Measurements from ENCODE around the gene RNF212.
A peak's percentile ranks its signal among the peaks of the same experiment; 100 is the strongest.
"Not testable (repeated sequence)": the region's sequence is repeated elsewhere in the genome, so short reads cannot be mapped to it uniquely, and the experiment has no call there.

RNF212 gene, protein sequence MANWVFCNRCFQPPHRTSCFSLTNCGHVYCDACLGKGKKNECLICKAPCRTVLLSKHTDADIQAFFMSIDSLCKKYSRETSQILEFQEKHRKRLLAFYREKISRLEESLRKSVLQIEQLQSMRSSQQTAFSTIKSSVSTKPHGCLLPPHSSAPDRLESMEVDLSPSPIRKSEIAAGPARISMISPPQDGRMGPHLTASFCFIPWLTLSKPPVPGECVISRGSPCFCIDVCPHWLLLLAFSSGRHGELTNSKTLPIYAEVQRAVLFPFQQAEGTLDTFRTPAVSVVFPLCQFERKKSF

DNA sequence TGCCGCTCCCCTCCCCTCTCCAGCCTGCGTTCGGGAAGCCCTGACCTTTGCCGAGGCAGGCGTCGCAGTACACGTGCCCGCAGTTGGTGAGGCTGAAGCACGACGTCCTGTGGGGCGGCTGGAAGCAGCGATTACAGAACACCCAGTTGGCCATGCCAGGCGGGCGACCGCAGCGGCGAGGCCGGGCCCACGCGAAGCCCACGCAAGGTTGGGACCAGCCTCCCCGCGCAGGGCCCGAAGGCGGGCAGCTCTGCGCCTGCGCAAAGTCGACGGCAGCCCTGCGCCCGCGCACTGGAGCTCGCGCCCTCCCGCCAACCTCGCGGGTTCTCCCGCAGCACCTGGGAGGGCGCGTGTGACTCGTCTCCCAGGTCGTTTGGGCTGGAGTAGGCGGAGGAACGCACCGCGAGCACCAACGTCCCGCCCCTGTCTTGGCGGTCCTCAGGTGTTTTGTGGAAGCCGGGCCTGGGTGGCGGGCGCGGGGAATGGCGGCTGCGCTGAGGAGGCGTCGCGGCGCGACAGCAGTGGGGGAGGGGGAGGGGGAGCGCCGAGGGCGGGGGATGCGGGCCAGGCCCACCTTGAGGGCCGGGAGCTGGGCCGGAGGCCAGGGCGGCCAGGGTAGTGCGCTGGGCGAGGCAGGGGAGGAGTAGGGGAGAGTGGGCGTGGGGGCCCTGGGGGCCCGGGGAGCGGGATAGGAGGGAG, at the start of gene RNF212:
Gene RNF212 (minus strand): TSS at position 254 of the 699 bp plus-strand sequence. CDS start 100 bp downstream, at position 154.
- no peak for DNase-seq (ENCODE audit: low spot score)

DNA sequence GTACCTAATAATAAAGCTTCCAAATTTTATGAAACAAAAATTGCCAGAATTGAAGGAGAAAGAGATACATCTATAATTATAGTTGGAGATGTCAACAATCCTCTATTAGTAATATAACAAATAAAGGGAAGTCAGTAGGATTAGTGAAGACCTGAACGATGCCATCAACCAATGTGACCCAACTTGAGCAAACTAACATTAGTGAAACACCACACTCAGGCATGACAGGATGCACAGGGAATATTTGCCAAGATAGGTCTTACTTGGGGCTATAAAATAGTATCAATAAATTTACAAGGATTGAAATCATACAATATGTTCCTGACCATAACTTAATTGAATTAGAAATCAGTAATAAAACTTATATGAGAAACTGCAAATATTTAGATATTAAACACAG, 47.0 kb upstream of the RNF212 start:
- DNase-seq (ENCODE audit: low spot score) = no peak

DNA sequence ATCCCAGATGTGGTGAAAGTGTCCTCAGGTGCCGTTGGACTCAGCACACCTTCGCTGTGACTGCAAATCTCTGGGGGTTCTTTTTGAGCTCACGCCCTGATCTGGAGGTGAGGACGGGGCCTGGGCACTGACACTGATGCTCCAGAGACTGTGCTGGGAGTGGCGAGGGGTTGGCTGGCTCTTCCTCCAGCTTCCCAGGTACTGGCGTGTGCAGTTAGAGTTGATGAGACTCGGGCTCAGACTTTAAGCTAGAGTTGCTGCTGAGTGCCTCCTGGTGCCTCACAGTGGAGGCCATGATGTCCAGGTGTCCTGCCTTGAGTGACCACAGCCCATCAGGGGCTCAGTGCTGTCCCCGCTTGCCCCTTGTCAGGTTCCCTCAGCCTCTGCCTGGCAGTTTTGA, 42.7 kb upstream of the RNF212 start:
- no peak for DNase-seq (ENCODE audit: low spot score)

DNA sequence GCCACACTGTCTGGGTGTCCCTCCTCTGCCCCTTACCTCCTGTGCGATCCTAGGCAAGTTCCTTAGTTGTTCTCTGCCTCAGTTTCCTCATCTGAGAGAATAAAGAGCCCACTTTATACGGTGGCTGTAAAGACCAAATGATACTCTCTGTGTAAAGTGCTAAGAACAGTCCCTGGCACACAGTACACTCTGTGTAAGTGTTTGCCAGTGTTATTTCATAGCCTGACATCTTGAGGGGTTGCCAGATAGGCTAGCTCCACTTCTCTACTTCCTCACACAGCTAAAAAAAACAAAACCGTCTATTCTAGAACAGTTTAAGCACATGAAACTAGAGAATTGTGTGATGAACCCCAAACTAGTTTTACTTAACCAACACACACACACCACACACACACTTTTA, 42.0 kb upstream of the RNF212 start:
- no peak for DNase-seq (ENCODE audit: low spot score)

DNA sequence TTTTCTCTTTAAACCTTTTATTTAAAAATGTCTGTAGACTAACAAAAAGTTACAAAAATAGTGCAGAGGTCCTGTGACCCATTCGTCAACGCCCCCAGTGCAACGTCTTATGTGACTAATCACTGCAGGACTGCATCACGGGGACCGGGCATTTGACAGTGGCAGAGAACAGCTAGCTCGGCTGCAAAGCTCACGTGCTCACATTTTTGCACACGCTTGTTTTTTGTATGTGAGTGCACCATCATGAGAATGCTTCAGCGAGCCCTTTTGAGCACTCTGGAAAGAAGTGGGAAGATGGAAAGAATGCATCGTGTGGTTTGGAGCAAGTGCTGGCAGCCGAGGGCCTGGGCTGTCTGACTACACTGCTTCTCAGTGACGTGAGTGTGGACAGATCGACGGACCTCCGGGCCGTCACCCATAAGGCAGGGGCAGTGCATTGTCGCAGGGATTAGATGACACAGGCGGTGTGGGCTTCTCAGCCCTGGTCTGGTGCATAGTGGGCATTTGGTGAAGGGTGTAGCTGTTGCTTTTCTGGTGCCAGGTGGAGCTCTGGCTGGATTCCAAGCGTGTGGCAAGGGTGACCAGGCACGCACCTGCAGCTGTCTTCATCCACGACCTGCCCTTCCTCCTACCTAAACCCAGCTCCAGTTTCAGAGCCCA, 41.3 kb upstream of the RNF212 start:
- DNase-seq (ENCODE audit: low spot score) = no peak

DNA sequence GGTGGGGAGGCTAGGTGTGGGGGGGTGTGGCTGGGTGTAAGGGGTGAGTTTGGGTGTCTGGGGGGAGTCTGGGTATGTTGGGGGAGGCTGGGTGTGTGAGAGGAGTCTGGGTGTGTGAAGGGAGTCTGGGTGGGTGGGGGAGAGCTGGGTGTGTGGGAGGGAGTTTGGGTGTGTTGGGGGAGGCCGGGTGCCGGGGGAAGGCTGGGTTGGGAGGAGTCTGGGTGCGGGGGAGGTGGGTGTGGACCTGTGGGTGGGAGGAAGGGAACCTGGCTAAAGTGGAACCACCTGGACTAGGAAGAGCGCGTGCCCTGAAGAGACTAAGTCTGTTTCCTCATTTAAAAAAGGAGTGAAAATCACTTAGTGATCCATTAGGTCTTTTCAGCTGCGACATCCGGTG, 40.8 kb upstream of the RNF212 start:
- DNase-seq (ENCODE audit: low spot score) = no peak

DNA sequence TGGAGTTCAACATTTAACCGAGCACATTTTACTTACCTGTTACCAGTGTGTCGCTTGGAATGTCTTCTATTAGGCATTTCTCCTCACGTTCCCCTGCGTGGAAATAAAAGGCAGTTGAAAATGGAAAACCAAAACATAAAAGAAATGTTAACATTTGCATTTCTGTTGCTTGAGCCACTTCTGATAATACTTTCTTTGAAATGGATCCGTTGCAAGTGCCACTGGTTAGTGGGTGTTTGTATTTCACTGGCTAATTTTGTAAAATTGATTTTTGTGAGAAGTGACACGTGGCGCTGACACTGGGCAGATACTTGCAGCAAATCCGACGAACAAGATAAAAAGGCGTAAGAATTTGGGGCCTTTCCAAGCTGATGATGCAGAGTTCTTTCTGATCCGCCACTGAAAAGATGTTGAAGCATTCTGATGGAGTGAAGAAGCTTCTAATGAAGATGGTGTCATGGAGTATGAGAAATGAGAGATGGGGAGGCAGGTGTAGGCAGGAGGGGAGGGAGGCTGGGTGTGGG, 40.3 kb upstream of the RNF212 start:
- no peak for DNase-seq (ENCODE audit: low spot score)

DNA sequence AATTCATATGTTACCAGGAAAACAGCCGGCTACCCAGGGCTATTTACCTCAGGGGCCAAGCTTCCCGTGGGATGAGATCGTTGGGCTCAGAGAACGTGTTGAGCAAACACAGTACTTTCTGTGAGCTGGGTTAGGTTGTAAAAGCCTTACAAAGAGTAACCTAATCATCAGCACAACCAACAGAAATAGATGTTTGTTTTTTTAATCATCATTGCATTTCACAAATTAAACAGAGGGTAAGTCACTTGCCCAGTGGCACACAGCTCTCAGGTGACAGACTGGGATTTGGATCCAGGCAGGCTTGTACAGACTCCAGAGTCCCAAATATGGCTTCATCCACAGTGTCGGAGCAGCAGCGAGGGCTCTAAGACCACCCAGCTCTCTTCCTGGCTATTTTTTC, 38.9 kb upstream of the RNF212 start:
- DNase-seq (ENCODE audit: low spot score) = no peak

DNA sequence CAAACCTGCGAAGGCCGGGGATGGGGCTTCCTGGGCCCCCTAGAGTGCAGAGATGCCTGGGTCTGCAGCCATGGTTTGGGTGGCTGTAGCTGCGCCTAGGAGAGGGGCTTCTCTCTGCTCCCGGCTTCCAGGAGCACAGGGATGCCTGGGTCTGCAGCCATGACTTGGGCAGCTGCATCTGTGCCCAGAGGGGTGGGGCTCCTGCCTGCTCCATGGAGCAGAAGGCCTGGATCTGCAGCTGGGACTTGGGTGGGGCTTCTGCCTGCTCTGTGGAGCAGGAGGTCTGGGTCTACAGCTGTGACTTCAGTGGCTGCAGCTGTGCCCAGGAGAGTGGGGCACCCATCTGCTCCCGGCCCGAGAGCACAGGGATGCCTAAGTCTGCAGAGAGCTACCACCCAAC, 38.2 kb upstream of the RNF212 start:
- no peak for DNase-seq (ENCODE audit: low spot score)

DNA sequence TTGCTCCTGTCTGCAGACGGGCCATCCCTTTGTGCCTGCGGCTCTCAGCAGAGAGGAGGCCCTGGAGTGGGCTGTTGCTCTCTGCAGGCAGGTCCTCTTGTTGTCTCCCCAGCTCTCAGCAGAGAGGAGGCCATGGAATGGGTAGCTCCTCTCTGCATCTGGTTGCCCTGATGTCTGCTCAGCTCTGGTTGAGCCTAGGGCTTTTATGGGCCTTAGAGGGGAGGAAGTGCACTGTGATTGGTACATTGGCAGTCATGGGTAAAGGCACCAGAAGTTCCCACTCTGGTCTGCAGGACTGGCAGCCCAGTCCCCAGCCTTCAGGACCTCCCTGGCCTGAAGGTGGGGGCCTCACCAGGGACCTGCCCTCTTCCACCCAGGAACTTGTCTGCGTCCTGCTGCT, 37.5 kb upstream of the RNF212 start:
- no peak for DNase-seq (ENCODE audit: low spot score)

DNA sequence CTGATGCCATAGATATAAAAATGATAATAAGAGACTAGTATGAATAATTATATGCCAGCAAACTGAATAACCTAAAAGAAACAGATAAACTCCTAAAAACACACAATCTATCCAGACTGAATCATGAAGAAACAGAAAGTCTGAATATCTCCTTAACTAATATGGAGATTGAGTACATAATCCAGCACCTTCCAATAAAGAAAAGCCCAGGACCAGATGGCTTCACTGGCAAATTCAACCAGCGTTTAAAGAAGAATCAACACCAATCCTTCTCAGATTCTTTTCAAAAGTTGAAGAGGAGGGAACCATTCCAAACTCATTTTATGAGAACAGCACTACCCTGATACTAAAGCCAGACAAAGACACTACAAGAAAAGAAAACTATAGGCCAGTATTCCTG, 26.5 kb upstream of the RNF212 start:
- no peak for DNase-seq (ENCODE audit: low spot score)

DNA sequence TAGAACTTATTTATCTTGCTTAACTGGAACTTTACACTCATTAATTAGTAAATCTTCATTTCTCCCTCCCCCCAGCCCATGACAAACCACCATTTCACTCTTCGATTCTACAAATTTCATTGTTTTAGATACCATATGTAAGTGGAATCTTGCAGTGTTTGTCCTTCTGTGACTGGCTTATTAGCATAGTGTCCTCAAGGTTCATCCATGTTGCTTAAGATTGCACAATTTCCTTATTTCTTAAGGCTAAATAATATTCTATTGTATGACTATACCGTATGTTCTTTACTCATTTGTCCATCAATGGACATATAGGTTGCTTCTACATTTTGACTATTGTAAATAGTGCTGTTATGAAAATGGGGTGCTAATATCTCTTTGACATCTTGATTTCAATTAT, 24.5 kb upstream of the RNF212 start:
- no peak for DNase-seq (ENCODE audit: low spot score)

DNA sequence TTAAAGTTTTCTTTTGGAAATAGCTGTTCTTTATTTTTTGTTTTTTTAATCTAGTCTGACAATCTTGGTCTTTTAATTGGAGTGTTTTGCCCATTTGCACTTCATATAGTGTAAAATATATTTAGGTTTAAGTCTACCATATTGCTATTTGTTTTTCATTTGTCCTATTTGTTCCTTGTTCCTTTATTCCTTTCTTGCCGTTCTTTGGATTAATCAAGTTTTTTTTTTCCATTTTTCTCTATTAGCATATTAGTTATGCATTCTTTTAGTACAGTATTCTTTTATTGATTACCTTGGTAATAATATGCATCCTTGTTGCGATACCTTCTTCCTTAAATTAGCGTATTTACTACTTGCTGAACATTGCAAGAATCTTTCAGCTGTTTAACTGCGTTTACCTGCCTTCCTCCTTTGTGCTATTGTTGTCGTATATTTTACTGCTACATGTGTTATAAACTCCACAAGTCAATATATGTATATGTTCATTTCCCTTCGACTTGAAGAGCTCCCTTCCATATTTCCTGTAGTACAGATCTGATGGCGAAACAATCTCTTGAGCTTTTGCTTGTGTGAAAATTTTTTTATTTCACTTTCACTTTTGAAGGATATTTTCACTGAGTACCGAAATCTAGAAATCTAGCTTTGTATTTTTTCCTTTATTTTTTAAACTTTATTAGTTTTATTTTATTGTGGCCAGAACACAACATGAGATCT, 23.9 kb upstream of the RNF212 start:
- DNase-seq (ENCODE audit: low spot score) = no peak

DNA sequence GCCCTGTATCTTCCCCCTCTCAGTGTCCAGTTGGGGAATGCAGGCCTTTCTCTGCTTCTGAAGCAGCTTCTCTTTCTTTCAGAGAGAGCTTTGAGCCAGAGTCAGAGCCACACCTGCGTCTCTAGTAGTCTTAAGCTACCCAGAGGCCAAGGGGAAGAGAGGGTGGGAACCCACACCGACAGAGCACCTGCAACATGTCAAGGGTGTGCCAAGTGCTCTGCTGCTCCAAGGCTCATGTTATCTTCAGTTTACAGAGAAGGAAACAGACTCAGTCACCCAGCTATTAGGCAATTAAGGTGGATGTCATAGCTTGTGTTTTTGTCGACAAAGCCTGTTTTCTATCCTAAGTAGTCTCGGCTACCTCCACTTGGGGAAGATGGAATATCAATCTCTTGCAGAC, 22.7 kb upstream of the RNF212 start:
- no peak for DNase-seq (ENCODE audit: low spot score)

DNA sequence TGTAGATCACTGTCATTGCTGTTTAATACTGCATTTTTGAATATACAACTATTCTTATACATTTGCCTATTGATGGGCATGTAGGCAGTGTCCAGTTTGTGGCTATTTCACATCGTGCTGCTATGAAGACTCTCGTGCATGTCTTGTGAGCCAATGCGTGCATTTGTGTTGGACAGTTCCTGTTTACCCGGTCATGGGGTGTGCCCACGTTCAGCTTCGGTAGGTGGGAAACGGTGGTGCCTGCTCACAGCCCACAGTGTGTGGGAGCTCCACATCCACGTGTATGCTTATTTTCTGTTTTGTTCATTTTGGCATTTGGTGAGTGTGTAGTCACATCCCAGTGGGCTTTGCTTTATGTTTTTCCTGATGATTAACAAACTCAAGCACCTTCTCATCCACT, 19.7 kb upstream of the RNF212 start:
- DNase-seq (ENCODE audit: low spot score) = no peak

DNA sequence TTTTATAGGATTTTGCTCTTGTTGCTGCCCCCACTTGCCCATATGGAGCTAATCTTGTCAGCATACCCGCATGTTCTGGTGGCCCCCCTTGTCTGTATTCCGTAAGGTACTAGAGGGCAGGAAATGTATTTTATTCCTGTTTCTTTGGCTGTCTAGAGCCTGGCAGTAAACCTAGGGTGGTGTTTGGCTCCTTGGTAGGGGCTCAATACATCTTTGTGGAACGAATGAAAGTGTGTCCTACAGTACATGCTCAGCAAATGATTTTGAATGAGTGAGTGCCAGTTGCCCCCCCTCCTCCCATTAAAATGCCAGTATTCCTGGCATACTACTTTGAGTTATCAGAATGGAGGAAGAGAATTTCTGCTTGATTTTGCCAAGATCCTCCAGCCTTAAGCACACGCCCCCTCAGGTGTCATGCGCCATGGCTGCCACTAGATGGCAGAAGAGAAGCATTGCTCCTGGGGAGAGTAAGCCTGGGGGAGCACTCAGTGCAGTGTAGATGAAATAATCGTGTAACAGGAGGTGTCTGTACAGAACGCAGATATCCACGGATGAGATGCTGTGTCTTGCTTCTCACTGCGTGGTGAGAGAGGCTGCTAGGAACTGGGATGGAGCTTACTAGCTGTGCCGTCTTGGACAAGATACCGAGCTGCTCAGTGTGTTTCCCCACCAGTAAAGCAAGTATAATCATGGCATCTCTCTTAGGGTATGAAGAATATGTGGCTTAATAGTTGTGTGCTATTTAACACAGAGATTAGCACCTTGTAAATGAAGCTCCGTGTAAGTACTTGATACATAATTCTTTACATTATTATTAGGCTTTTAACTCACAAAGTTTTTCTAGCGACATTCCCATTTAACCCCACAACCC, 17.2 kb upstream of the RNF212 start:
- peak; percentile 93 for DNase-seq (ENCODE audit: low spot score)

DNA sequence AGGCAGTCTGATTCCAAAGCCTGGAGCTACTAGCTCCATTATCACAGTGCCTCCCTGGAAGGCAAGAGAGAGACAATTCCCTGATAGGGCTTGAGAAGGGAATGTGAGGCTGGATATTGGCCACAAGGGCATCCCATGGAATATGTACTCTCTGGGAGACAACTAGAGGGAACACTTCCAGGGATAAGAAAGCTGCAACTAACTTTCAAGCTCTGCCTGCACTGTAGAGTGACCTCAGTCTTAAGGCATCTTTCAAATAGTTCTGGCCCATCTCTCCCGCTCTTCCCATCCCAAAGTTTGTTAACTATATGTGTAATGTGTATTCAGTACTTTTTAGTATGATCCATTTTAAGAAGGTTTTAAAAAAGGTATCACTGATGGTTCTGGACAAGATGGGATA, 13.1 kb upstream of the RNF212 start:
- no peak for DNase-seq (ENCODE audit: low spot score)

DNA sequence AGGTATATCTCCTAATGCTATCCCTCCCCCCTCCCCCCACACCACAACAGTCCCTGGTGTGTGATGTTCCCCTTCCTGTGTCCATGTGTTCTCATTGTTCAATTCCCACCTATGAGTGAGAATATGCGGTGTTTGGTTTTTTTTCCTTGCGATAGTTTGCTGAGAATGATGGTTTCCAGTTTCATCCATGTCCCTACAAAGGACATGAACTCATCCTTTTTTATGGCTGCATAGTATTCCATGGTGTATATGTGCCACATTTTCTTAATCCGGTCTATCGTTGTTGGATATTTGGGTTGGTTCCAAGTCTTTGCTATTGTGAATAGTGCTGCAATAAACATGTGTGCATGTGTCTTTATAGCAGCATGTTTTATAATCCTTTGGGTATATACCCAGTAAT, 12.1 kb upstream of the RNF212 start:
- DNase-seq (ENCODE audit: low spot score) = not testable (repeated sequence)

DNA sequence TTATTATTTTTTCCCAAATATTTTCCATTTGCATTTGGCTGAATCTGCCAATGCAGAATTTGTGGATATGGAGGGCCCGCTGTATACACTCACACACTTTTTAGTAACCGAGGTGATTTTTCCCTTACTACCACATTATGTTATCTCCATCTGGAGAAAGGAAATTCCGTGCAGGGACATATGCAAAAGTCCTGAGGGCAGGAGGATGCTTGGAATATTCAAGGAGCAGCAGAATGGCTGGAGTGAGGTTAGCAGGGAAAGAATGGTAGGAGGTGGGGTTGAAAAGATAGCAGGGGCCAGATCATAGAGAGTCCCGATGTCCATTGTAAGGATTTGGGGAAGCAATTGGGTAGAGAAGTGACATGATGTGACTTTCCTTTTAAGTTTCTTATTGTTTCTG, 11.5 kb upstream of the RNF212 start:
- no peak for DNase-seq (ENCODE audit: low spot score)

DNA sequence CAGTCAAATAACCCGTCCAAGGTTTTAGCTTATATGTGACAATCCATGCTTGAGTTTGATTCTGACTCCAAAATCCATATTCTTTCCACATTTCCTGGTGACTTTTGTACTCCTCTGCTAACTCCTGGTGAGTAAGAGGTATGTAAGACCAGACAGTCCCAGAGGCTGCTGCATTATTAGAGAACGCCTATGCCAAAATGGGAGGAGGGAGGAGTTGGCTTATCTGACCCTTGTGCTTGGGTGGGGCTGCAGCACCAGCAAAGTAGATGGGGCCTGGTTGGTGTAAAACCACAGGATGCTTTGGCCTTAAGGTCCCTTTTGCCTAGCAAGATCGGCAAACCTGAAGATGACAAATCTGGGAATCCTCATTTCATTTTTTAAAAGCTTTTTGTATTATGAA, 9.1 kb upstream of the RNF212 start:
- no peak for DNase-seq (ENCODE audit: low spot score)

DNA sequence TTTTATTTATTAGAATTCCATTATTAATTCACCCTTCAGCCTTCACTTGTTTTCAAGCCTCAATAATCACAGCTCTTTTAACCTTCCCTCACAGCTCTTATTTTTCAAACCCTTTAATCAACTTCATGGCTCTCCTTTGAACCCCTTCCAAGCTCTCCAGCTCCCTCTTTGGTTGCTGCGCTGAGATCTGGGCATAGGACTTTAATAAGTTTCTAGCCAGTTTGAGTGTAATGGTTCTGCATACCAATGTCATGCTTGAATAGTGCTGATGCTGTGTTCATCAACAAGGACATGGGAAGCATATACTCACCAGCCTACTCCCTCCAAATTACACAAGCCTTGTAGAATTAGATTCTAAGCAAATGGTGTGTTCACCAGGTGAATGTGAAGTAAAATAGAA, 3.5 kb upstream of the RNF212 start:
- peak; percentile 24 for DNase-seq (ENCODE audit: low spot score)

Data from cerebellar cortex (tissue), 1 donor.